ENCODE measurements around the gene DPY19L1.

Gene DPY19L1

GRCh38 chr7:35029311-35029710 lies 8.0 kb downstream of the DPY19L1 start:
- Histone ChIP-seq H3K27me3 (no peaks in the 10 kb centered on the region), H3K4me1 (peaks cover 16% of the 10 kb centered on the region; the same call in 1 of the 2 replicates), H4K20me1 (peaks cover 26% of the 10 kb centered on the region; the same call in 1 of the 2 replicates), H3K4me2 (no peak overlapping the region), H3K9me3 (0 out of 2 replicates have a peak, but pooled peaks cover 4% of the 10 kb centered on the region), H3K36me3 (no peaks in the 10 kb centered on the region), H3K27ac (no peak overlapping the region), H3K9ac (no peak overlapping the region), H3K4me3 (no peak overlapping the region)
- TF ChIP-seq Cebpa-rat (IDR thresholded peaks at IDR 0.05): no peak

GRCh38 chr7:35026150-35026549 lies 11.1 kb downstream of the DPY19L1 start:
- 0 out of 2 replicates have a peak, but pooled peaks cover 4% of the 10 kb centered on the region for H3K9me3 ChIP-seq
- H3K4me1 ChIP-seq: no peaks in the 10 kb centered on the region
- no peak overlapping the region for H3K4me2 ChIP-seq
- H3K27me3 ChIP-seq: no peaks in the 10 kb centered on the region
- peaks cover 22% of the 10 kb centered on the region; the same call in 1 of the 2 replicates for H4K20me1 ChIP-seq
- no peak for TF ChIP-seq Cebpa-rat (IDR thresholded peaks at IDR 0.05)
- H3K9ac ChIP-seq: no peak overlapping the region
- no peak overlapping the region for H3K27ac ChIP-seq
- H3K4me3 ChIP-seq: no peak overlapping the region
- H3K36me3 ChIP-seq: no peaks in the 10 kb centered on the region

GRCh38 chr7:35025369-35025870 lies 11.9 kb downstream of the DPY19L1 start:
- Histone ChIP-seq H3K27ac (no peak overlapping the region), H3K4me2 (no peak overlapping the region), H3K27me3 (no peaks in the 10 kb centered on the region), H4K20me1 (peaks cover 28% of the 10 kb centered on the region; the same call in 1 of the 2 replicates), H3K9ac (no peak overlapping the region), H3K9me3 (0 out of 2 replicates have a peak, but pooled peaks cover 4% of the 10 kb centered on the region), H3K4me1 (no peaks in the 10 kb centered on the region), H3K36me3 (no peaks in the 10 kb centered on the region), H3K4me3 (no peak overlapping the region)
- no peak for TF ChIP-seq Cebpa-rat (IDR thresholded peaks at IDR 0.05)

- Histone ChIP-seq H3K9me3 (0 out of 2 replicates have a peak, but pooled peaks cover 4% of the 10 kb centered on the region), H3K4me1 (no peaks in the 10 kb centered on the region), H3K4me3 (no peak overlapping the region), H4K20me1 (peaks cover 25% of the 10 kb centered on the region; the same call in 1 of the 2 replicates), H3K27ac (no peak overlapping the region), H3K9ac (no peak overlapping the region), H3K4me2 (no peak overlapping the region), H3K27me3 (no peaks in the 10 kb centered on the region), H3K36me3 (no peaks in the 10 kb centered on the region)
- TF ChIP-seq Cebpa-rat (IDR thresholded peaks at IDR 0.05): no peak
Observed at GRCh38 chr7:35024298-35024697, 13.0 kb downstream of the DPY19L1 start.

GRCh38 chr7:35022725-35023124 lies 14.6 kb downstream of the DPY19L1 start:
- Histone ChIP-seq H3K4me3 (no peak overlapping the region), H3K27me3 (no peaks in the 10 kb centered on the region), H3K9ac (no peak overlapping the region), H3K4me2 (no peak overlapping the region), H4K20me1 (peaks cover 22% of the 10 kb centered on the region; the same call in 1 of the 2 replicates), H3K27ac (no peak overlapping the region), H3K9me3 (0 out of 2 replicates have a peak, but pooled peaks cover 4% of the 10 kb centered on the region), H3K36me3 (no peaks in the 10 kb centered on the region), H3K4me1 (no peaks in the 10 kb centered on the region)
- TF ChIP-seq Cebpa-rat (IDR thresholded peaks at IDR 0.05): no peak

GRCh38 chr7:35021445-35021844 lies 15.8 kb downstream of the DPY19L1 start:
- Histone ChIP-seq H3K4me1 (no peaks in the 10 kb centered on the region), H3K4me3 (no peak overlapping the region), H3K27me3 (no peaks in the 10 kb centered on the region), H3K9me3 (0 out of 2 replicates have a peak, but pooled peaks cover 4% of the 10 kb centered on the region), H3K27ac (no peak overlapping the region), H4K20me1 (peaks cover 22% of the 10 kb centered on the region; the same call in 1 of the 2 replicates), H3K9ac (no peak overlapping the region), H3K4me2 (no peak overlapping the region), H3K36me3 (peaks cover 7% of the 10 kb centered on the region)
- no peak for TF ChIP-seq Cebpa-rat (IDR thresholded peaks at IDR 0.05)

GRCh38 chr7:35019801-35020200 lies 17.5 kb downstream of the DPY19L1 start:
- Histone ChIP-seq H3K36me3 (peaks cover 16% of the 10 kb centered on the region), H3K4me1 (no peaks in the 10 kb centered on the region), H3K4me3 (no peak overlapping the region), H3K9ac (no peak overlapping the region), H3K27me3 (no peaks in the 10 kb centered on the region), H3K4me2 (no peak overlapping the region), H3K9me3 (0 out of 2 replicates have a peak, but pooled peaks cover 4% of the 10 kb centered on the region), H3K27ac (no peak overlapping the region), H4K20me1 (peaks cover 22% of the 10 kb centered on the region; the same call in 1 of the 2 replicates)
- no peak for TF ChIP-seq Cebpa-rat (IDR thresholded peaks at IDR 0.05)

- no peak for TF ChIP-seq Cebpa-rat (IDR thresholded peaks at IDR 0.05)
- Histone ChIP-seq H3K4me1 (no peaks in the 10 kb centered on the region), H3K4me2 (no peak overlapping the region), H3K27ac (no peak overlapping the region), H3K36me3 (peaks cover 22% of the 10 kb centered on the region), H3K27me3 (no peaks in the 10 kb centered on the region), H3K4me3 (no peak overlapping the region), H3K9ac (no peak overlapping the region), H3K9me3 (0 out of 2 replicates have a peak, but pooled peaks cover 4% of the 10 kb centered on the region), H4K20me1 (peaks cover 22% of the 10 kb centered on the region; the same call in 1 of the 2 replicates)
Observed at GRCh38 chr7:35019179-35019729, 18.0 kb downstream of the DPY19L1 start.

- Histone ChIP-seq H3K36me3 (peaks cover 42% of the 10 kb centered on the region), H3K27me3 (no peaks in the 10 kb centered on the region), H4K20me1 (peaks cover 5% of the 10 kb centered on the region; the same call in 1 of the 2 replicates), H3K4me2 (no peak overlapping the region), H3K9me3 (no peaks in the 10 kb centered on the region), H3K4me3 (no peak overlapping the region), H3K4me1 (no peaks in the 10 kb centered on the region), H3K9ac (no peak overlapping the region), H3K27ac (no peak overlapping the region)
- TF ChIP-seq Cebpa-rat (IDR thresholded peaks at IDR 0.05): no peak
Observed at GRCh38 chr7:35015346-35015859, 21.9 kb downstream of the DPY19L1 start.

GRCh38 chr7:35012160-35012559 lies 25.1 kb downstream of the DPY19L1 start:
- Histone ChIP-seq H3K4me3 (no peak overlapping the region), H3K9ac (no peak overlapping the region), H3K4me2 (no peak overlapping the region), H3K9me3 (no peaks in the 10 kb centered on the region), H3K27me3 (no peaks in the 10 kb centered on the region), H3K27ac (no peak overlapping the region), H4K20me1 (no peaks in the 10 kb centered on the region), H3K4me1 (peaks cover 13% of the 10 kb centered on the region), H3K36me3 (peaks cover 42% of the 10 kb centered on the region)
- no peak for TF ChIP-seq Cebpa-rat (IDR thresholded peaks at IDR 0.05)
